ENCODE measurements around the gene FBXO15.

DNA sequence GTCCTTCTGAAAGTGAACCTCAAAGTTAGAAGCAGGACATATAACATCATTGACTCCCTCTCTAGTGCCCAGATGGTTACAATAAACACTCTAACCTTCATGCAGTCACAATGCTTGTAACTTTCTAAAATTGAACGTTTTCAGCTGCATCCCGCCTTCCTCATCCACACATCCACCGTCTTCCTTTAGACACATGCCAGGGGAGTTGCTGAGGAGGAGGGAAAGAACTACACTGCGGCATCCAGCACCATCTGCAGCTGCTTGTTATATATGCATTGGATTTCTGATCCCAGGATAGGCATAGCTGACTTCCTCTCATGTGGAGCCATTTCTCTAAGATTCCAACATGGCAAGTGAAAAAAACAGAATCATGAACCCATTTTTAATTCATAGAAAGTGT is 96.8 kb downstream of the FBXO15 start:
- TF ChIP-seq, protein P1, sequence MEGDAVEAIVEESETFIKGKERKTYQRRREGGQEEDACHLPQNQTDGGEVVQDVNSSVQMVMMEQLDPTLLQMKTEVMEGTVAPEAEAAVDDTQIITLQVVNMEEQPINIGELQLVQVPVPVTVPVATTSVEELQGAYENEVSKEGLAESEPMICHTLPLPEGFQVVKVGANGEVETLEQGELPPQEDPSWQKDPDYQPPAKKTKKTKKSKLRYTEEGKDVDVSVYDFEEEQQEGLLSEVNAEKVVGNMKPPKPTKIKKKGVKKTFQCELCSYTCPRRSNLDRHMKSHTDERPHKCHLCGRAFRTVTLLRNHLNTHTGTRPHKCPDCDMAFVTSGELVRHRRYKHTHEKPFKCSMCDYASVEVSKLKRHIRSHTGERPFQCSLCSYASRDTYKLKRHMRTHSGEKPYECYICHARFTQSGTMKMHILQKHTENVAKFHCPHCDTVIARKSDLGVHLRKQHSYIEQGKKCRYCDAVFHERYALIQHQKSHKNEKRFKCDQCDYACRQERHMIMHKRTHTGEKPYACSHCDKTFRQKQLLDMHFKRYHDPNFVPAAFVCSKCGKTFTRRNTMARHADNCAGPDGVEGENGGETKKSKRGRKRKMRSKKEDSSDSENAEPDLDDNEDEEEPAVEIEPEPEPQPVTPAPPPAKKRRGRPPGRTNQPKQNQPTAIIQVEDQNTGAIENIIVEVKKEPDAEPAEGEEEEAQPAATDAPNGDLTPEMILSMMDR (IDR thresholded peaks at IDR 0.05) = no peak
- no peak for TF ChIP-seq POLR2AphosphoS5 (IDR thresholded peaks at IDR 0.05; ENCODE audit: insufficient read depth in 1 of 2, low read depth in 1 of 2)
- TF ChIP-seq POLR2A (IDR thresholded peaks at IDR 0.05) = no peak

Measured in vagina (tissue), 2 donors.